ENCODE measurements around the gene DENND1A. TPM values are rescaled to one million over a fixed set of nuclear protein-coding genes. Genes with fewer than 3 reads are reported as not detected.

DENND1A gene
- polyA plus RNA-seq, 2 of the 4 experiments (the other 2 are of a cell fraction): 15.1 to 21.9 TPM

- CTCF ChIA-PET: interaction anchor here (0.6 to 4.7 kb wide), 21 partner anchors 8 to 1226 kb away, joined by 3 to 120 read pairs (median 10); no protein-coding TSS in a partner anchor
- no peak for TF ChIP-seq USF2 (IDR thresholded peaks at IDR 0.05)
- no peak for TF ChIP-seq EP300 (IDR thresholded peaks at IDR 0.05)
- TF ChIP-seq HOXB5 (CRISPR knock-in tag; IDR thresholded peaks at IDR 0.05): no peak
- TF ChIP-seq SMC3 (IDR thresholded peaks at IDR 0.05): no peak
- TF ChIP-seq CHD2 (IDR thresholded peaks at IDR 0.05; ENCODE audit: low read length, partially characterized antibody): no peak
- TF ChIP-seq FOXS1 (CRISPR knock-in tag; IDR thresholded peaks at IDR 0.05): no peak
- no peak for TF ChIP-seq EHMT2 (IDR thresholded peaks at IDR 0.05; ENCODE audit: low read depth)
- Histone ChIP-seq H3K4me3 (no peak overlapping the region), H3K9me3 (no peaks in the 10 kb centered on the region), H3K27ac (no peak overlapping the region), H3K4me1 (no peaks in the 10 kb centered on the region; the same call in 2 of the 3 replicates), H3K4me2 (peak overlapping the region; percentile 71)
- DNase-seq (ENCODE audit: low read depth in 1 of 2, low spot score in 1 of 2): no peak
- FAIRE-seq: no peak
- ATAC-seq: peak; percentile 37 to 46; a peak in 5 of 6 replicates
- WGBS (ENCODE audit: missing lambda C conversion rate): 26% methylated on average over 9 of the region's 9 CpGs
- POLR2A ChIA-PET: no interaction called here
These were observed 581.5 kb downstream of the DENND1A start for GRCh38 chr9:123348317-123348992.

GRCh38 chr9:123347289-123348060 lies 582.5 kb downstream of the DENND1A start:
- ATAC-seq (no peak), FAIRE-seq (no peak), DNase-seq (ENCODE audit: low read depth in 1 of 2, low spot score in 1 of 2) (peak in 1 of 2 experiments; percentile 32)
- no peaks in the 10 kb centered on the region; the same call in 2 of the 3 replicates for H3K4me1 ChIP-seq
- H3K4me2 ChIP-seq: peak overlapping the region; percentile 71
- CTCF ChIA-PET: interaction anchor here (1.1 to 4.7 kb wide), 10 partner anchors 9 to 1225 kb away, joined by 3 to 120 read pairs (median 36); no protein-coding TSS in a partner anchor
- POLR2A ChIA-PET: no interaction called here
- no peak for TF ChIP-seq RFX5 (IDR thresholded peaks at IDR 0.05)
- no peak for TF ChIP-seq MAFK (IDR thresholded peaks at IDR 0.05; ENCODE audit: partially characterized antibody)
- no peak for TF ChIP-seq E2F6 (IDR thresholded peaks at IDR 0.05; ENCODE audit: borderline replicate concordance, low read depth)
- no peak for TF ChIP-seq MYC (IDR thresholded peaks at IDR 0.05; ENCODE audit: borderline replicate concordance, low read length)
- no peak for TF ChIP-seq EHF (CRISPR knock-in tag; IDR thresholded peaks at IDR 0.05)
- H3K27ac ChIP-seq: peak overlapping the region in 1 of 2 experiments; percentile 47; a peak in 1 of 6 replicates
- peak overlapping the region; percentile 26; the same call in 2 of the 3 replicates for H3K4me3 ChIP-seq
- 26% methylated on average over 12 of the region's 12 CpGs for WGBS (ENCODE audit: missing lambda C conversion rate)
- no peaks in the 10 kb centered on the region for H3K9me3 ChIP-seq

- FAIRE-seq: no peak
These were observed 583.1 kb downstream of the DENND1A start for GRCh38 chr9:123346826-123347225.

More at GRCh38 chr9:123346826-123347225, 583.1 kb downstream of the DENND1A start:
- H3K4me1 ChIP-seq: no peaks in the 10 kb centered on the region; the same call in 2 of the 3 replicates
- H3K4me3 ChIP-seq: no peak overlapping the region
- ATAC-seq: no peak
- 86% methylated on average over 3 of the region's 3 CpGs for WGBS (ENCODE audit: missing lambda C conversion rate)
- no peak overlapping the region for H3K27ac ChIP-seq
- no peak overlapping the region for H3K4me2 ChIP-seq
- ChIA-PET POLR2A (no interaction called here), CTCF (no interaction called here)
- no peak for DNase-seq (ENCODE audit: low read depth in 1 of 2, low spot score in 1 of 2)
- H3K9me3 ChIP-seq: no peaks in the 10 kb centered on the region
- TF ChIP-seq MAFK (IDR thresholded peaks at IDR 0.05; ENCODE audit: partially characterized antibody) (no peak), CHD4 (IDR thresholded peaks at IDR 0.05; ENCODE audit: borderline replicate concordance) (no peak), ZSCAN20 (CRISPR knock-in tag; IDR thresholded peaks at IDR 0.05) (no peak), MYC (IDR thresholded peaks at IDR 0.05; ENCODE audit: borderline replicate concordance, low read length) (no peak), USF2 (IDR thresholded peaks at IDR 0.05) (no peak), FOXS1 (CRISPR knock-in tag; IDR thresholded peaks at IDR 0.05) (no peak), BCL3 (IDR thresholded peaks at IDR 0.05) (no peak), RFX5 (IDR thresholded peaks at IDR 0.05) (no peak), EP300 (IDR thresholded peaks at IDR 0.05) (no peak)
